ENCODE measurements around the gene ZNF732.

DNA sequence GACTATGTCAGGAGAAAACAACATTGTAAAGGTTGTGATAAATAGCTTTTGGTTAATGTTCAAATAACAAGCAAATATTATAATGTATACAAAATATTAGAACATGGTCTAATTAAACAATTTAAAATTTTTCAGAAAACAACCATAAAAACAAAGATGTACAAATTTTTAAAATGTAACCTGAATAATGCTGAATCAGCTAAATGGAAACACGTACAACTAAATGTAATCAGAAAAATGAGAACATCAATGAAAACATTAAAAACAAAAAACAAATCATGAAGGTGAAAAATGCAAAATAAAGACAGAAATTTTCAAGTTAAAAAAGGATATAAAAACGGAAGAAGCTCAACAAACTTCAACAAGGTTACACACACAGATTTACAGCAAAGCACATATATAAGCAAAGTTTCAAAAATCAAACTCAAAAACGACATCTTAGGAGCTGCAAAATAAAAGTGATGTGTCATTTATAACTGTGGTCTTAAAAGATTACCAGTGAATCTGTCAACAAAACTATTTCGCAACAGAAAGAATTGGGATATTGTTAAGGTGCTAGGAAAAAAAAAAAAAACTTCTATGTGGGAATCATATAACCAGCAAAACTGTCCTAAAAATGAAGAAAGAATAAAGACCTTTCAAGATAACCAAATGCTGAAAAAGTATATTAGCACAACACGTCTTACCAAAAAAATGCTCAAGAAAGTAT is 31.8 kb downstream of the ZNF732 start:
- TF ChIP-seq, protein P1, sequence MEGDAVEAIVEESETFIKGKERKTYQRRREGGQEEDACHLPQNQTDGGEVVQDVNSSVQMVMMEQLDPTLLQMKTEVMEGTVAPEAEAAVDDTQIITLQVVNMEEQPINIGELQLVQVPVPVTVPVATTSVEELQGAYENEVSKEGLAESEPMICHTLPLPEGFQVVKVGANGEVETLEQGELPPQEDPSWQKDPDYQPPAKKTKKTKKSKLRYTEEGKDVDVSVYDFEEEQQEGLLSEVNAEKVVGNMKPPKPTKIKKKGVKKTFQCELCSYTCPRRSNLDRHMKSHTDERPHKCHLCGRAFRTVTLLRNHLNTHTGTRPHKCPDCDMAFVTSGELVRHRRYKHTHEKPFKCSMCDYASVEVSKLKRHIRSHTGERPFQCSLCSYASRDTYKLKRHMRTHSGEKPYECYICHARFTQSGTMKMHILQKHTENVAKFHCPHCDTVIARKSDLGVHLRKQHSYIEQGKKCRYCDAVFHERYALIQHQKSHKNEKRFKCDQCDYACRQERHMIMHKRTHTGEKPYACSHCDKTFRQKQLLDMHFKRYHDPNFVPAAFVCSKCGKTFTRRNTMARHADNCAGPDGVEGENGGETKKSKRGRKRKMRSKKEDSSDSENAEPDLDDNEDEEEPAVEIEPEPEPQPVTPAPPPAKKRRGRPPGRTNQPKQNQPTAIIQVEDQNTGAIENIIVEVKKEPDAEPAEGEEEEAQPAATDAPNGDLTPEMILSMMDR (IDR thresholded peaks at IDR 0.05): no peak
- TF ChIP-seq POLR2A (IDR thresholded peaks at IDR 0.05): no peak

Measured in uterus (tissue), 2 donors.